ENCODE results near the gene PLAAT4.
"Not testable (repeated sequence)": the region's sequence is repeated elsewhere in the genome, so short reads cannot be mapped to it uniquely, and the experiment has no call there.

PLAAT4 gene

DNA sequence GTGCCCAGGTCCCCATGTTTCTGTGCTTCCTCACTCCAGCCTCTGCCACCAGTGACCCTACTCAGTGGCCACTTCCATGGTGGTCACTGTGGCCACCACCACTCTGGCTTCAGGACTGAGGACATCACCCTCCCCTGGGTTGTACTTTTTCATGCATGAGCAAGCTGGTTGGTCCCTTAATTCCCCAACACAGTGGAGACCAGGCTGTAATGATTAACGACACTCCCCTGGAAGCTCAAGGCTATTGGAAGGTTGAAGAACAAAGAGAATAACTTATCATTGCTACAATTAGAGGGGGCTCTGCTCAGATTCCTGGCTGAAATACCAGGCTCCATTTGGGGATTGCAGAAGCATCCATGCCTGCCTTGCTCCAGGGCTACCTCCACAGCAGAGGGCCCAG, 10.5 kb downstream of the PLAAT4 start:
- DNase-seq: no peak

DNA sequence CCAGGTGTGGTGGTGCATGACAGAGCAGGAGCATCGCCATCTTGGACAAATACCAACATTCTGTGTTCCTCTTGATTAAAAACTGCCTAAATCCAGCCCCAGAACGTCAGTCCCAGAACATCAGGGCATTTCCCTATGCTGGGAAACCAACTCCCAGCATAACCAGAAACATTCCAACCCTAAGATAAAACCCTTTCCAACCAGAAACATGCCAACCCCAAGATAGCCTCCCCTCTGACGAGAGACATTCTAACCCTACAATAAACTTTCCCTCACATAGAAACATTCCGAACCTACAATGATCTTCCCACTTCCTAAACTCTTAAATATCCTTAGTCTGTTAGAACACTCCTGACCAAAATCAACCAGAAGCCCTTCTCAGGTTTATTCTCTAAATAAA, 11.6 kb downstream of the PLAAT4 start:
- no peak for DNase-seq

DNA sequence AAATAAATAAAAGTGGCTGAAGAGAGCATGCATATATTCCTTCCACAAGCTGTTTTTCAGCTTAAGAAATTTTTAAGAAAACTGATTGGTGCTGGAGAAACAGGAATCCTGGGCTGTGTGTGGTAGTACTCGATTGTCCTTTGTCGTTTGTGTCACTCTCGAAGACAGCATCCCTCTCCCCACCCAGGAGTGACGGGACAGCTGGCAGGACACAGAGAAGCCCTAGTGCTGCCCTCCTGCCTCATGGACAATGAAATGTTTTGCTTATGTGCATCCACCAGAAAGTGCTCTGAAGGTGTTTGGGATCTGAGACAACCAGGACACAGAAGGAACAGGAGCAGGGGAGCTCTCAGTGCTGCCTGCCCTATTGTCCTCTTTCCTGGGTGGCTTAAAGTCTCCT, 12.8 kb downstream of the PLAAT4 start:
- no peak for DNase-seq

DNA sequence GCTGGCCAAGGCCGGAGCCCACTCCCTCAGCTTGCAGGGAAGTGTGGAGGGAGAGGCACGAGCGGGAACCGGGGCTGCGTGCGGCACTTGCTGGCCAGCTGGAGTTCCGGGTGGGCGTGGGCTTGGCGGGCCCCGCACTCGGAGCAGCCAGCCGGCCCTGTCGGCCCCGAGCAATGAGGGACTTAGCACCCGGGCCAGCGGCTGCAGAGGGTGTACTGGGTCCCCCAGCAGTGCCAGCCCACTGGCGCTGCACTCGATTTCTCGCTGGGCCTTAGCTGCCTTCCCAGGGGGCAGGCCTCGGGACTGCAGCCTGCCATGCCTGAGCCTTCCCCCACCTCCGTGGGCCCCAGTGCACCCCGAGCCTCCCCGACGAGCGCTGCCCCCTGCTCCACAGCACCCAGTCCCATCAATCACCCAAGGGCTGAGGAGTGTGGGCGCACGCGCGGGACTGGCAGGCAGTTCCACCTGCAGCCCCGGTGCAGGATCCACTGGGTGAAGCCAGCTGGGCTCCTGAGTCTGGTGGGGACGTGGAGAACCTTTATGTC, 13.6 kb downstream of the PLAAT4 start:
- not testable (repeated sequence) for DNase-seq

DNA sequence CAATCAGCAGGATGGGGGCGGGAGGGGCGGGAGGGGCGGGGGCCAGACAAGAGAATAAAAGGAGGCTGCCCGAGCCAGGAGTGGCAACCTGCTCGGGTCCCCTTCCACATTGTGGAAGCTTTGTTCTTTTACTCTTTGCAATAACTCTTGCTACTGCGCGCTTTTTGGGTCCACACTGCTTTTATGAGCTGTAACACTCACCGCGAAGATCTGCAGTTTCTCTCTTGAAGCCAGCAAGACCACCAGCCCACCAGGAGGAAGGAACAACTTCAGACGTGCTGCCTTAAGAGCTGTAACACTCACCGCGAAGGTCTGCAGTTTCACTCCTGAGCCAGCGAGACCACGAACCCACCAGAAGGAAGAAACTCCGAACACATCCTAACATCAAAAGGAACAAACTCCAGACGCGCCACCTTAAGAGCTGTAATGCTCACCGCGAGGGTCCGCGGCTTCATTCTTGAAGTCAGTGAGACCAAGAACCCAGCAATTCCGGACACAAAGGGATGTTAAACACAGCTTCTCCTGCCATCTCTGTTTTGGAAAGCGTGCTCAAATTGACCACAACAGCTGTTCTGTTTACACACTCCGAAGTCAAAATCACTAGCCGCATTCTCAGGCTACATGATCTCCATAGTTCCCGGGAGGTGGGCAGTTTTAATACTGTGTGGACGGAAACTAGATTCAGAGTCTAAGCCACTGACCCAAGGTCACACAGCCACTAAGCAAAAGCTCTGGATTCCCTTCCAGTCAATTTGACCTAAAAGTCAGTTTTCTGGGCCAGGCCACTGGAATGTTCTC, 14.7 kb downstream of the PLAAT4 start:
- peak; percentile 59 for DNase-seq

DNA sequence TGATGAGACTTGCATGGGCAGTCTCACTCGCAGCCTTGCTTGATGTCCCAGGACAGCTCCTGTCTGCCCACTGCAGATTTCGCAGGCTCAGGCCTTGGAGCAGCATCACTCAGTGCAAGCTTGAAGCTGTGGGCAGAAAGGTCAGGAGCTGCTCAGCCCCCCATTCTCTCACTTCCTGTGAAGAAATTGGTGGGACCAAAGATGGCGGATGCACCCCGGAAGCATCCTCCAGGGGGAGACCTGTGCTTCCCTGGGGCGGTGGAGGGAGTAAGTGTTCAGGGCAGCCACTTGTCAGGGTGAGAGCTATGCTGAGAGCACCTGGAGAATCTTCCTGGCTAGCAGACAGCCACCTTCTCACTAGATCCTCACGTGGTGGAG, 15.3 kb downstream of the PLAAT4 start:
- peak; percentile 47 for DNase-seq

DNA sequence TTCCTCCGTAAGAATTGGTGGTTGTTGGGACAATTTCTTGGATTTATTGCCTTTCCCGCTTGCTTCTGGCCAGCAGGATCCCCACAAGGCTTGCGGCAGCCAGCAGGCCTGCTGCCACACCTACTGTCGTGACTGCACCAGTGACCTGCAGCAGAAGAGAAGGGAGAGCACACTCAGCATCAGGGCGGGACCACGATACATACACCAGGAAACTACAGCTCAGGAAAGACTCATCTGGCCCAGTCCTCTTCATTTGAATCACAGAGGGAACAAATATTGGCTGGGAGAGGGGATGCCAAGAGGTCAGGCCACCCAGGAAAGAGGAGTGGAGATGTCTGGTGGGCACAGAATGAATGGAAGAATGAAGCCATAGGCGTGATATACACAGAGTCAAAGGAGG, 16.3 kb downstream of the PLAAT4 start:
- DNase-seq: no peak

DNA sequence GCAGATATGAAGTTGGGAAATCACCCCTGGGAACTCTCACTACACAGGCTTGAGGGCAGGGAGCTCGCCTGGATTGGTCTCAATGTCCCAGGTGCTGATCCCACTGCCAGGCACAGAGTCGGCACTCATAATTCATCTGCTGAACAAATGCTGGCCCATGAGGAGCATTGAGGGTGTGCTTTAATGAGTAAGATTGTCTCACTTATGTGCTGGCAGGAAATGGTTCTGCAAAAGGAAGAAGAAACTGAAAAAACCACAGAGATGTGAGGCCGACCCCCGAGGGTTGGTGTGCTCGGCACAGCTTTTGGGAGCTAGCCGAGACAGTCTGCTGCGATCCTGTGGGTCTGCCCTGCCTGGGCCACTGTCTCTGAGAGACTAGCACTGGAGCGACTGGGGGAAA, 17.2 kb downstream of the PLAAT4 start:
- DNase-seq: peak; percentile 74

DNA sequence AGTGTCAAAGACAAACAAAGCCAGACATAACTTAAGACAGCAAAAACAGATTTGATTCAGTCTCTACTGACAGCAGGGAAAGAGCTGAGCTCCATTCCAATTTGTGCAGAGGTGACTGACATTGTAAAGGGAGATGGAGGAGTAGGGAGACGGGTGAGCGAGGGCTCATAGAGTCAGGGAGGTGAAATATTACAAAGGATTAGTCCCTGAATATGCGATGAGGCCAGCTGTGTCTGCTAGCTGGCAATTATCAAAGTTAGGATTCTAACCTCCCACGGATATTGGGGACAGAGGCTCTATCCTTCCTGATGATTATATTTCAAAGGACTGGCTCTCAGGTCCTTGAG, 18.2 kb downstream of the PLAAT4 start:
- DNase-seq: no peak

DNA sequence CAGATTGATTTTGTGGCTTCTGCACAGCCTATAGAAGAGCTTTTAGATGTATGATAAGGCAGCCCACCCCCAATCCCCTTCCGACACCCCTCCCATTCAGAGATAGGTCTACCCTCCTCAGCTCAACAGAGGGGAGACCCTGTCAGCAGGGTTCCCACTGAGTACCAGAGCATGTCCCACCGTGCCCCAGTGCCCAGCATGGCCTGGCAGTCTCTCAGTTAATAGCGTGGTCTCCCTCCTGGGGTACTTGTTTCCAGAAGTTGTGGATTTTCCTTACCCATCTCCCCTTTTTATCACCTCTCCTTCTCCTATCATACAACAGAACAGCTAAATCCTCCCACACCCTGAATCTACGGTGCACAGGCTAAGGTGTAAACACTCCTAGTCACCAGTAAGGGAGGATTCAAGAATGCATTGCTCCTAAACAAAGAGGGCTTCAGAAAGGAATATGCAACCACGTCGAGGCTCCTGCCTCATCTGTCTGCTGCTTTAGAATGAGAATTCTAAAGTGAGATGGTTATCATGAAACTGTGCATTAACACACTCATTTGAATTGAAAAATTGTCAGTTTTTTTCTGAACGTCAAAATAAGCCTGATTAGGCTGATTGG, 19.9 kb downstream of the PLAAT4 start:
- DNase-seq: no peak

DNA sequence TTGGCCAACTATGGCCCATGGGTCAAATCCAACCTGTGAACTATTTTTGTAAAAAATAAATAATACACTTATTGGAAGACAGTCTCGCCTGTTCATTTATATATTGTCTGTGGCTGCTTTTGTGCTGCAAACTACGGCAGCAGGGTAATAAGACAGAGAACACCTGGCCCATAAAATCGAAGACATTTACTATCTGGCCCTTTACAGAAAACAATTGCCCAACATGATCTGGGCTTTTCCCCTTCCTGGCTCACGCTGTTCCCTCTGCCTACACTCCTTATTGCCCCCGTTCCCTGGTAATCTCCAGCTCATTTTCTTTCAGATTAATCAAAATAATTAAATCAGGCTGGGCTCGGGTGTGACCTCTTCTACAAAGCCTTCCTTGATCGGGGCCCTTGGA, 21.0 kb downstream of the PLAAT4 start:
- no peak for DNase-seq

DNA sequence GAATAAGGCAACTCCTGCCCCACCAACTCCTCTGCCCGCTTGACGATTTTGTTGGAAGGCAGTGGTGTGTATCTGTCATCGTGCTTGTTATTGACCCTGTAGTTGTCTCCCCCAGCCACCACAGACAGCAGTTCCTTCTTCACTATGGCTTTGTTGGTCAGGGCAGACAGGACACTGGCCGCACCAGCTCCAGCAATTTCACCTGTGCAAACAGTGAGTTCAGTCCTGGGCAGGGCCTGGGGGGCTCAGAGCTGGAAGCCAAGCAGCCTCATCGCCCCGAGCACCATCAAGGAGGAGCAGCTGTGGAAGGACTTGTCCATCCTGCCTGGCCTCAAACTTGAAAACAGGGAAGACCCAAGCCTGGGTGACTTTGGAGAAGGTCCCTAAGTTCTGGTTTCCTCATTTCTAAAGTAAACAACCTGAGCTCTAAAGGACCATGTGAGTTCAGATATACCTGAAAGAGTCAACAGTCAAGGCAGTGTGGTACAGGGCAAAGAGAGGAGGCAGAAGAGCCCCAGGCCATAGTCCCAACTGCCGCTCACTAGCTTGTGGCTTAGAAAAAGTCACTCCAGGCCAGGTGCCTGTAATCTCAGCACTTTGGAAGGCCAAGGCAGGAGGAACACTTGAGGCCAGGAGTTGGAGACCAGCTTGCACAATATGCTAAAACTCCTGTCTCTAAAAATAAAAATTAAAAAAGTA, 22.0 kb downstream of the PLAAT4 start:
- DNase-seq: no peak

DNA sequence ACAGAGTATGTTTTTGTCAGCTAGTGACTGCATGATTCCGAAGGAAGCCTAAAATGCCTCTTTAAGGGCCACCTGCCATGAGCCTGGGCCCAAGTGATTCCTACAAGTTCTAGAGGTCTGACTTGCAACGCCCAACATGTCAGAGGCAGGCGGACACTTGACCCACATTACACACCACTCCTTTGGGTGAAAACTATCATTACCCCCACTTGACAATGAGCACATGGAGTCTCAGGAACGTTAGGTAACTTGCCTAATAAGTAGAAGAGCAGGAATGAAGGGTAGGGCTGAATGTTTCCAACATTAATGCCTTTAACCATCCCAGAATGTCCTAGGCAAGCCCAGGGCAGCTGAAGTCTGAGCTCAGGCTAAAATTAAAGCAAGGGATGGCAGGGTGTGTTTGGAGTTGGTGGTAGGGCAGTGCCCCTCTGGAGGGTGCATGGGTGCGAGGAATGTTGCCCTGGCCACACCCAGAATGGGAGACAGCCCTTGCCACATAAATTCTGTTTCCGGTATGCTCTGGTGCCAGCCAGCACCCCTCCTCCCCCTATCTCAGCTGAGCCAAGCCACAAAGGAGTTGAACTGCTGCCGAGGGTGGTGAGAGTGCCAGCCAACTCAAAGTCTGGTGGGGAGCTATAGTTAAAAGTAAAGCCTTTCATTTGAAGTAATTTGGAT, 24.0 kb downstream of the PLAAT4 start:
- DNase-seq: peak; percentile 46

DNA sequence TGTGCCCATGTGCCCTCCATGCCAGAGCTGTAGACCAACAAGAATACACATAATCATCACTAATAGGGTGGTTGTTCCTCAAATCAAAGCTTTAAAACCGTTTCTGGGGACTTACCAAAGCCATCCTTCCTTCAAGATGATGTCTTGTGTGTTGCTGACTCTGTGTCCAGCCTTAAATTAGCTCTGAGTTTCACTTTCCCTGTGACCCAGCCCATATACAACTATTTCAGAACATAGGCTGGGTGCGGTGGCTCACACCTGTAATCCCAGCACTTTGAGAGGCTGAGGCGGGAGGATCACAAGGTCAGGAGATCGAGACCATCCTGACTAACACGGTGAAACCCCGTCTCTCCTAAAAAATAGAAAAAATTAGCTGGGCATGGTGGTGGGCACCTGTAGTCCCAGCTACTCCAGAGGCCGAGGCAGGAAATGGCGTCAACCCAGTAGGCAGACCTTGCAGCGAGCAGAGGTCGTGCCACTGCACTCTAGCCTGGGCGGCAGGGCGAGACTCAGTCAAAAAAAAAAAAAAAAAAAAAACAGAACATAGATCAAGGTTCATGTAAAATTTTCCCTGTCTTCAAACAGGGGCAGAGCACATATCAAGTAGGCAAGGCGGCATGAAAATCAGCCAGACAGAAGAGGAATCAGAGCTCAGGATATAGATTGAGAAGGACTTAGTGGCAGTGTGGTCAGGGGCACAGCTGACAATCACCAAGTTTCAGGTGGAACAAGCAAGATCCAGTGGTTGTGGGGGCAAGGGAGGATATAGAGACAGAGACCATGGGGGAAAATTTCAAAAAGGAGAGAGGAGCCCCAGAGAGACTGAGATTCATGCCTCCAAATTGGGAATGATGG, 26.8 kb downstream of the PLAAT4 start, which contains the start of gene PLAAT2:
Gene PLAAT2 (minus strand): TSS at position 179 of the 855 bp plus-strand sequence. CDS start 55 bp downstream, at position 124.
- DNase-seq: no peak

DNA sequence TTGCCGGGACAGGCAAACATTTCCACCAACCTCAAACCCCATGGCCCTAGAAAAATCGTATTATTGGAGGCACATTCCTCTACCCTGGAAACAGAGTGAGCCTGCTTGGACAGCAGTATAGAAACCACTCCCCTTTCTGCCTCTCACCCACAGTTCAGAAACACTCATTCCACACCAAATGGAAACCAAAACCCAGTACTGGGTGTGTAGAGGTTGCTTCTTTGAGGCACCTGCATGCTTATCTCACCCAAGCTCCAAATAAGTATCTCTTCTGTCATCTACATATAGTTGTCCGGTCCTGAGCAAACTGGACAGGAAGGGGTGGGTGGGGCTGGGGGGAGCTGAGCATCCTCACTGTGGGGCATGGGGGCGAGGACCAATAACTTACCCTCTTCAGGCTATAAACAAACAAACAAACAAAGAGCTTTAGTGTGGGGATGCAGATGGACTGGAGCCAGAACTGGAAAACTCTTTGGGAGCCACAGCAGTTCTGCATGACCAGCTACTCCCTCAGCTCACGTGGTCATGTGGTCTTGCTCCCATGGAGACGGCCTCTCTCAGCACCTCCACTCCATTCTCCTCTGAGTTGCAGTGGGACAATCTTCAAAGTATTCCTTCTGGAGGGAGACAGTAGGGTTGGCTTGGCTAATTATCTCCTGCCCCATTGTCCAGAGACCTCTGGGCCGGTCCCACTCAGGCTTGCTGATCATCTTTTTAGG, 27.6 kb downstream of the PLAAT4 start:
- peak; percentile 52 for DNase-seq

DNA sequence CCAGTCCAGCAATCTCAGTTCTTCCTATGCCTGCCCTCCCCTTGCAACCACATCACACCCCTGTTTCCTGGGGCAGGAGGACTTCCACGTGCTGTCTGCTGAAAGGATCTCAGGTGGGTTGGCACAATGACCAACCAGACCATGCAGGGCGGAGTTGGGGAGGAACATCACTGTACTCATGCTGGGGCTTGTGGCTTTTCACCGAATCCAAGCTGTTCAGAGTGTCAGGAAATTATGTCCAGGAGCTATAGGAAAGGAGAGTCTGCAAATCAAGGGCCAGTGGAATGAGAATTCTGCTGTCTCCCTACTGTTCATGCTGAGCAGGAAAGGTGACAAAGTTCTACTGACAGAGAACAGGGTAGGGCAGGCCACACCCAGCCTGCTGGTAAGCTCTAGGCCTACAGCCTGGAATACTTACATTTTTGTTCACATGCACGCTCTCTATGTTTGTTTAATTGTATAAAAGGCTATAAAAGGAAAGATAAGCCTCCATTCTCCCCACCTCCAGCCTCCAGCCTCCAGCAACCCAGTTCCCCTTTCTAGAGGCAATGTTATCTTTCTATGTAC, 28.3 kb downstream of the PLAAT4 start:
- DNase-seq: no peak

DNA sequence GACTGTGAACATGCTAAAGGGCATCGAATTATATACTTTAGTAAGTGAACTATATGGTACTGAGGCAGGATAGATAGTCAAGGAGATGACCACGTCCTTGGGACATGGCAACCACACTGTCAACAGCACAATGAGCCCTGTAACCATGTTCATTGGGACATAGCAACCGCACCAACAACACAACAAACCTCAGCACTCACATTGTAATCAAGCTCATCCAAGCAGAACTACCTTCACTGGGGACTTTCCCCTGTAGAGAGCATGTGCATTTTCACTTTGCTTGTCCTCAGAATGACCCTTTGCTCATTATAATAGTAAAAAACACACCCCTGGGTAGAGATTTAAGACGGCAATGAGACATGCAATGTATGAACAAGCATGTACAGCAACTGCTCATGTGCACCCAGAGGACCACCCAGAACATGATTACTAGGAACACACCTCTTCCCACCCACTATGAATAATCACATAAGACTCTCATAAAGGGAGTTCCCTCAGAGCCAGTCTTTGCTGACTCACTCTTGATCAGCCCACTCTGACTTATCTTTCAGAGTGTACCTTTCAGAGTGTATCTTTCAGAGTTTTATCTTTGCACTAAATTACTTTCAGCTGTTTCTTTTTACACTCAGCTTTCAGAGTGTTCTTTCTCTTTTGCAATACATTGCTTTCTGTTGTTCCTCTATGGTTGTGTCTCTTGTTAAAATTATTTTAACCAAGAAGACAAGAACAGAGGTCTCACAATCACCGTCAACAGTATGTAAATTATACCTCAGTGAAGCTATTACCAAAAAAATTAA, 30.6 kb downstream of the PLAAT4 start:
- peak; percentile 92 for DNase-seq

DNA sequence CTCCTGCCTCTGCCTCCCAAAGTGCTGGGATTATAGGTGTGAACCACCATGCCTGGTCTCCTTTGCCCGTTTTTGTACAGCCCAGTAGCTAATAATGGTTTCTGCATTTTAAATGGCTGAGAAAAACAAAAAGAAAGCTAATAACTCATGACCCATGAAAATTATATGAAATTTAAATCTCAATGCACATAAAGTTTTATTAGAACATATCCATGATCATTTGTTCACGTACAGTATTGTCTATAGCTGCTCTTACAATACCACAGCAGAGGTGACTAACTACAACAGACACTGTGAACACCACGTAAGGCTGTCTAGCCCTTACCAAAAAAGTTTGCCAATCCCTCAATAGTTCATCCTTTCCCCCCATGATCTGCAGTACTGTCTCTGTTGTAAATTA, 33.0 kb downstream of the PLAAT4 start:
- no peak for DNase-seq

DNA sequence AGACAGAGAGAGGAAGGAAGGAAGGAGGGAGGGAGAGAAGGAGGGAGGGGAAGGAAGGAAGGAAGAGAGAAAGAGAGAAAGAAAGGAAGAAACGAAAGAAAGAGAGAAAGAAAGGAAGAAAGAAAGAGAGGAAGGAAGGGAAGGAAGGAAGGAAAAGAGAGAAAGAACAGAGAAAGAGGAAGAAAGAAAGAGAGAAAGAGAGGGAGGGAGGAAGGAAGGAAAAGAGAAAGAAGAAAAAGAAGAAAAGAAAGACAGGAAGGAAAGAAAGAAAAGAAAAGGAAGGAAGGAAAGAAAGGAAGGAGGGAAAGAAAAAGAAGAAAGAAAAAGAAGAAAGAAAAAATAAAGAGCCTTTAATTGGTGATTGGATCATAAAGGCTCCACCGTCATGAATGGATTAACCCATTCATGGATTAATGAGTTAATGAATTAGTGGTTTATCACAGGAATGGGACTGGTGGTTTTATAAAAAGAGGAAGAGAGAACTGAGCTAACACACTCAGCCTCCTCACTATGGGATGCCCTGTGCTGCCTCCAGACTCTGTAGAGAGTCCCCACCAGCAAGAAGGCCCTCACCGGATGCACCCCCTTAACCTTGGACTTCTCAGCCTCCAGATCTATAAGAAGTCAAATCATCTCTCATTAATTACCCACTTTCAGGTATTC, 35.5 kb downstream of the PLAAT4 start:
- DNase-seq: no peak

Data from CD4-positive, alpha-beta T cell treated with Interleukin-21 for 1 hour (primary cell).